Thoracic aorta endothelial cell (primary cell): Measurements from ENCODE around the gene GIN1. TPM values are rescaled to one million over a fixed set of nuclear protein-coding genes. Genes with fewer than 3 reads are reported as not detected.

Experiments
- total RNA-seq: library from RNA; depleted of rRNA; stranded (reverse); fragments of >200 nt; gene quantifications from 2 replicates; pipeline ENCODE4 v1.2.3, GENCODE V29; 2012

The GIN1 gene
- 8.4 and 9.9 TPM in 2 replicates for total RNA-seq

DNA sequence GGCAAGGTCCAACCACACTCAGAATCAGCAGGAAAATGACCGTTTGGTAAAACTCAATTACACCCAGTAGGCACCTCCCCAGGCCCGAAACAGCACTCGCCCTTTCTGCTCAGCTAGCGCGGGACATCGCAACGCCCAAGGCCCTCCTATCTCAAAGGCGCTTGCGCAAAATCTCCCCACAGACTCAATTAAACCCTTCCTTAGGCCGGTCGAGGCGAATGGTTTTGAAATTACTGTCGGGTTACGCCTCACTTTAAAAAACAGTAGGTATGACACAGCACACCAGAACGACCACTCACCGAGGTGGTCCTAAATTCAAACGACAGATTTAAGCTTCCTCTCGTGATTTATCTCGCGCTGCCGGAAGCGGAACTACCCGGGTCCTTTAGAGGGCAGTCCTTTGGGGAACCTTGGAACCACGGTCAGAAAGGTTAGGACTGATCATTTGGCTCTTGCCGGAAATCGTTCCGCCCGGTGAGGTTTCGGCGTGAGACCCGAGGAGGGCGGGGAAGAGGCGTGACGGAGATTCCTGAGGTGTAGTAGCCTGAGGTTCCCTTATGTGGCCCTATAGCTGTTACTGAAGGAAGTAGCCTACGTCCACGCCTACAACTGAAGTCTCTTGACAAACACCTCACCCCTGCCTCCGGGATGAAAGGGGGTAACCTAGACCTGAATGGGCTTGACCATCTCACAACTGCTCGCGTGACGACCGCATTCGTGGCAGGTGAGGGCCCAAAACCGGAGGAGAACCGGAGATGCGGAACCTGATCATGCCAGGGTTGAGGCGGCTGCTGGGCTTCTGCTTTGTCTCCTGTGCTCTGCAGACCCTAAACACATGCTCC, at the start of gene GIN1, which contains the start of gene PPIP5K2:
Gene GIN1 (minus strand): TSS at position 374 of the 842 bp plus-strand sequence. CDS start 11,431 bp downstream, outside the sequence.
Gene PPIP5K2 (plus strand): TSS at position 537 of the 842 bp plus-strand sequence. CDS start 9,289 bp downstream, outside the sequence.

Other genes starting within 250 kb of the GIN1 start
- 74.7 and 76.7 TPM in 2 replicates for gene PPIP5K2, start 163 bp upstream of the GIN1 start, total RNA-seq
- gene MACIR, start 138.6 kb upstream of the GIN1 start, total RNA-seq = 20.5 and 25.6 TPM in 2 replicates